GM15510 (cell line): Measurements from ENCODE around the gene CMTM4.

Experiments
- POLR2A ChIP-seq: IDR thresholded peaks from 3 replicates; pipeline ENCODE4 v1.6.1; 2011; ENCODE audit warnings: borderline replicate concordance; ENCODE audit not compliant: insufficient read length; ENCODE audit errors: extremely low read depth

Gene CMTM4

DNA sequence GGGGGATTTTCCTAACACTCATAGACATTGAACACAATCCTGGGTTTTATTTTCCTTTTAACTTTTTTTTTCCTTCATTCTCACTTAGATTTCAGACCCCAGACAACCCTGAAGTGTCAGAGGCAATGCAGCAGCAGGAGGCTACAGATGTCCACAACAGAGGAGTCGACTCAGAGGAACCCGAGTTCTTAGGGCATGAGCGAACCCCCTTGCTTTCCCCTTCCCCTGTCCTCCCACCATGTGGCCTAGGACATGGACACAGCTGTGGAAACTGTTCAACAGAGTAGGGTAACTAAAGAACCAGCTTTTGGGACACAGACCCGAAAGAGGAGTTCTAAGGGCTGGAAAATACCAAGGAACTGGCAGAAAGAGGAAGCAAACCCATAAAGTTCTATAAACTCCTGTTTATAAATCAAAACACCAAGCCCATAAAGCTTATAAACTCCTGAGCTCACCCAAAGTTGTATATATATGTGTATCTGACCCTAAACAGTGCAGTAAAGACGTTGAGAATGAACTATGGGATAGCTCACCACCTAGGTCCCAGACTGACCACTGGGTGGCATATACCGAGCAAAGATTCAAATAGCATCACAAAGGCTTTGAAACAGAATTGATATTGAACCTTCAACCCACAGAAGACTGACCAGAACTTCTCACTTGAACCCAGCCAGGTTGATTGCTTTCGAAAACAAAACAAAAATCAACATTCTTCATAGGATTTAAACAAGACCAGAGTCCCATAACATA is 33.9 kb downstream of the CMTM4 start:
- TF ChIP-seq POLR2A: no peak

DNA sequence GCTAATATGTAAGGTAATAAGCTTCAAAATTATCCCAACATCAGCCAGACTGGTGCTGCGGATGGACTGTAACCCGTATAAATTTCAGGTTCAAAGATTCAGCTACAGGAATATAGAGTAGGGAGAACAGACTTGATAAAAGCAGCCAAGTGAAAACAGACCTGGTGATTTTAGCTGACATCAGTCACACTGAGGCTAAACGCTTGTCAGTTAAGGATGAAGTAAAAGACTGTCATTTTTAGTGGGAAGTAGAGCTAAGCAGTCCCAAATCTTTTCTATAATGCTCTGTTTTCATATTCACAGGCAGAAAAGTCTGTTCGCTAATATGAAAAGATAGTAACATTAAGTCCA is 35.4 kb downstream of the CMTM4 start:
- no peak for TF ChIP-seq POLR2A

DNA sequence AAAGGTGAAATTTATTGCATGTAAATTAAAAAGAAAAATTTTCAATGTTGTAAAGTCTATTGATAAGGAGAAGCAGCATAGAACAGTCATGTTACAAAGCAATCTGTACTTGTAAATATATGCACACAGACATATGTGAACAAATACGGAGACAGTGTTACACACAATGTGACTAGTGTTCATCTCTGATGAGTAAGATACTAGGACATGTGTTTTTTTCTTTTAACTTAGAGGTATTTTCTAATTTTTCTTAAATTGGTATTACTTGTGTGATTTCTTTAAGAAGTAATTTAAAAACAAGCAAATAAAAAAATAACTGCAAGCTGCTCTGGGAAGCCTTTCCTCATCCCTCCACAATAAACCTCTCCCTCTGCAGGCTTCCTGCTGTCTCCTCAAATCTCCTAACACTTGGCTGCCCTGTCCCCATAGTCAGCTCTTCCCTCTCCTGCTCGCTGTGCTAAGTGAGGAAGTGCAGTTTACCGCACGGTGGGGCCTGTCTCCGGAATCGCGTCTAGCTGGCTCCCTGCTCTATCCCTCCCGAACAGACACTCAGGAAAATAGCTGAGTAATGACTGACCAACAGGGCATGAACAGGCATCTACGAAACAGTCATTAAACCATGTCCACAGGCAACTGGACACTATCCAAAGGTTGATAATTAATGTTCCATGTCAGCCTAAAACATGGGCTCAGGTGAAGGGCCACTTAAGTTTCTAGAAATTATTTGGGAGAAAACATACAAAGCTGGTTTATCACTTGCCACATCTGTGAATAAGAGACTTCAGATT is 35.9 kb downstream of the CMTM4 start:
- no peak for TF ChIP-seq POLR2A

DNA sequence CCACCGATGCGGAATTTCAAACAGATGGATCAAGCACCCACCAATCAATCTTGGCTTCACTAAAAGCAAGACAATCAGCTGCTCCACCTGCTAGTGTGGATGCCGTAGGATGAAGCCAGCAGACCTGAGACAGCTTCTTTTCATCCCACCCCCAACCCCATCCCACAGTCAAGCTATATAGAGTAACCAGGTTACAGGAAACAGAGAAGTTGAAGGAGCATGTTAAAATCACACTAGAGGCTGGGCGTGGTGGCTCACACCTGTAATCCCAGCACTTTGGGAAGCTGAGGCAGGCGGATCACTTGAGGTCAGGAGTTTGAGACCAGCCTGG is 37.7 kb downstream of the CMTM4 start:
- TF ChIP-seq POLR2A: no peak

DNA sequence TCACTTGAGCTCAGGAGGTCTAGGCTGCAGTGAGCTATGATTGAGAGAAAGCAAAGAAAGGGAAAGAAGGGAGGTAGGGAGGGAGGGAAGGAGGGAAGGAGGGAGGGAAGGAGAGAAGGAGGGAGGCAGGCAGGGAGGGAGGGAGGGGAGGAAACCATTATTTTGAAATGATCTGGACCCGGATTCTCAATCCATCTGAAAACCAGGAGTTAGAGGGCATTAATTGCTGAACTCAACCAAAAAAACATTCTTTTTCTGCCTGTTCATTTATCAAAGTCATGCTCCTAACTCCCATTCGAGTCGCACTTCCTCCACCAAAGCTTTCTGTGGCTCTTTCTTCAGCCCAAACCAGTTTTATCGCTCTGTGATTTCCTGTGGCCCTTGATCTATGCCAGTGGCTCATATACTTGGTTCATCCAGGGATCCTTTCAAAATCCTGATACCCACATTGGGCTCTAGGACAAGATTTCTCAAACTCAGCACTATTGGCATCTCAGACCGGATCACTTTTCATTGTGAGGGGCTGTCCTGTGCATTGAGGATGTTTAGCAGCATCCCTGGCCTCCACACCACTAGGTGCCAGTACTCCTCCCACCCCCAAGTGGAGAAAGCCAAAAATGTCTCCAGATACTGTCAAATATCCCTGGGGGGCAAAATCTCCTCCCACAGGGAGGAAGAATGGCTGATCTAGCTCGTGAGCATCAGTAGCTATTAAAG is 38.2 kb downstream of the CMTM4 start:
- no peak for TF ChIP-seq POLR2A

DNA sequence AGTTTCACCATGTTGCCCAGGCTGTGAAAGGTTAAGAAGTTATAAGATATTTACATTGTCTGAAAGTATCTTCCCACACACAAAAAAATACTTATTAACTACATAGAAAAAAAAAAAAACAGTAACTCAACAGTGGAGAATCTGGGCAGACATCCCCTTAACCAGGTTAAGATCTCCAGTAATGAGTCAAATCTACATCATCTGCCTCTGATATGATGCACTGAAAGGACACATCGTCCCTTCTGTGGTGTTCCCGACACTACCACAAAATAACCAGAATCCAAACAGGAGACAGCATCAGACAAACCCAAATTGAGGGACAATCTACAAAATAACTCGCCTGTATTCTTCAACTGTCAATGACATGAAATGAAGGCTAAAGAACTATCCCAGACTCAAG is 40.0 kb downstream of the CMTM4 start:
- TF ChIP-seq POLR2A: no peak

DNA sequence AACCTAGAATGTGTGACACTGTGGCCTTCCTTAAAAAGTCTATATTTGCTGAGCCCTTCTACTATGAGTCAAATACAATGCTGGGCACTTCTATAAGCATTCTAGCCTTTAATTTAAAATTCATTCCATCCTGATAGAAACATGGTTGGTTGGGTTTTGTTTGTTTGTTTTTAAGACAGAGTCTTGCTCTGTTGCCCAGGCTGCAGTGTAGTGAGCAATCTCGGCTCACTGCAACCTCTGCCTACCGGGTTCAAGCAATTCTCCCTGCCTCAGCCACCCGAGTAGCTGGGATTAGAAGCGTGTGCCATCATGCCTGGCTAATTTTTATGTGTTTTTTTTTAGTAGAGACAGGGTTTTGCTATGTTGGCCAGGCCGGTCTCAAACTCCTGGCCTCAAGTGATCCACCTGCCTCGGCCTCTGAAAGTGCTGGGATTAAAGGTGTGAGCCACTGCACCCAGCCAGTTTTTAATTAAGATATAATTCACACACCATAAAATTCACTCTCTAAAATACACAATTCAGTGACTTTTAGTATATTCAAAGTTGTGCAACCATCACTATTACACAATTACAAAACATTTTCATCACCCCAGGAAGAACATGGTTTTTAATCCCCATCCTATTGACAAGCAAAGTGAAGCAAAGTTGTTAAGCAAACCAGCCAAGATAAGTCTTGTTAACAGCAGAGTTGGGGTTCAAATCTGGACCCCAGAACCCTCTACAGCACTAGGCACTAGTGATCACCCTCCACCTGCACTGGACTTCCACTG is 42.8 kb downstream of the CMTM4 start:
- no peak for TF ChIP-seq POLR2A

DNA sequence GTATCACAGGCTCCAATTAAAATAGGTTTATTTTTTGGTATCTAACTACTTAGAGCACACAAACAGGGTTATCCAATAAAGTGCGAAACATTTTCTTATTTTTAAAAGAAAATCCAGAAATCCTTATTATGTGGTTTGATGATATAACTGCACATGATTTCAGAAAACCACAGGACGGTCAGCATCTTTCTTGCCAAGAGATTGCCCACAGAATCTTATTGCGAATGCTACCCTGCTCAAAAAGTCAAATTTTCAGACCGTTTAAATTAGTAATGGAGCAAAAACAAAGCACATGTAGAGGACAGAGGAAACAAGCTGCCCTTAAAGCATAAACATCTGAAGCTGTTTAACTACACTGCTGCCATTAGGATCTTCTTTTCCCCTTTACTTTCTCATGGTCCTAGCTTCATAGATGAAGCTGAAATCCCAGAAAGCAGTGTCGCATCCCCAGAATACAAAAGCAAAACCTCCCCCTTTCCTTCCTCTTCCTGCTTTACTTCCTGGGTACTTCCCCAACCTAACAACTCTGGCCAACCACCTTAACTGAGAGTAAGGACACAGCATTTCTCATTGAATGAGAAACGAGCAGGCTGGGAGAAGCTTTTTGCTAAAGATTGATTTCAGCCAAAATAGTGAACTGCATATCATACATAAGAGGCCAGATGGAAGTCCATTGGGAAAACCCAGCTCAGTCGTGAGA is 43.7 kb downstream of the CMTM4 start:
- no peak for TF ChIP-seq POLR2A

DNA sequence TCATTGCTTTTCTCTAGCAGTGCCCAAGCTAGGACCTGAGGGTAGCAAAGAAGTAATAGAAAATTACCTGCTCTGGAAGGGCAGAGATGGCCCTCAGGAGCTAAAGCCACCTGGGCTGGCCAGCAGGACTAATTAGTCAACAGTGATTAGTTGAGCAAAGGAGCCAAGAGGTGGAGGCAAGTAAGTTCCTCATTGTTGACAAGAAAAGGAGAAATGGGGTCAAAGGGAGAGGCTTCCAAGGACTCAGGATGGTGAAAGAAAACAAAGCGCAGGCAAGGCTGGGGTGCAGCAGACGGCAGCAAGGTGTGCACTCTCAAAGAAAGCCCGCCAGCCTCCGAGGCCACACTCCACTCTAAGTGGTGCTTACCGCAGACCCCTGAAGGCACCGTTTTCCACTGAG is 44.6 kb downstream of the CMTM4 start:
- no peak for TF ChIP-seq POLR2A

DNA sequence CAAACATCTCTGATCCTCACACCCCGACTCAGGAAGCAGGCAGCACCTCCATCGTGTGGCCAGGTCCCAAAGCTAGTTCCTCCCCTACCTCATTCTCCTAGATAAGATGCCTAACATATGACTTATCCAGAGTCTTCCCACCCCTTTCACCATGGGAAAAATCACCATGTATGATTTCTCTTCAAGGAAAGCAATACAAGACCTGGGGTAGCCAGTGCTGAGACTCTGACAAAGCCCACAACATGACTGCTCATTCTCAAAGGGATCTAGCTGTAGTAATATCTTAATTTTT is 45.1 kb downstream of the CMTM4 start:
- TF ChIP-seq POLR2A: no peak

DNA sequence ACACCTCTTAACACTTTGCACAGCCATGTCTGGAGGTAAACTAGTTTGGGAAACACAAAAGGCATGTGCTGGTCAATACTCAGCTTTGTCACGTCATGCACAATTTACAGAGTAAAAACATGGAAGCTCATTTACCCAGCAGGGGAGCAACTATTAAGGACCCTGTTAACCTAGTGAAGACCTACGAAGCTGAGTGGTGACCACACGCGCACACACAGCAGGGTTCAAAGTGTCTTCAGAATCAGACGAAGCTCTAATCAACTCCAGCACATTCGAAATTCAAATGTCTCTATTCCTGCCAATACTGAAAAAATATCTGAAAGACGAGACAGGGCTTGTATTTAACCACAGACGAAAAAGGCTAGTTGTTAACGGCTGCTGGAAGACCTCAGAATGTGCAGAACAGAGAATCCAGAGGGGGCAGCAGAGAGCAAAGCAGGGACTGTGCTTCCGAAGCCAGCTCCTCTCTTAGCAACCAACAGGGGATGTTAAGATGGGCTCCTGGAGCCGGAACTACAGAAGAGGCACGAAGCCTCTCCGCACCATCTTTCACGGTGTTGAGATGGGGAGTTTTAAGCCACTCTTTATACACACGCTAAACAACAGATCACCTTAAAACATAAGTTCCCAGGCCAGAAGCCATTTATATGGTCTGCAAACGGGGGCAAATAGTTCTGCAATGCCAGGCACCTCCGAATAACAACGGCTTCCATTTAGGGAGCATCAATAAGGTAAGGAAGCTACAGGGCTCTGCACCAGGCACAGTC is 45.7 kb downstream of the CMTM4 start:
- TF ChIP-seq POLR2A: no peak

DNA sequence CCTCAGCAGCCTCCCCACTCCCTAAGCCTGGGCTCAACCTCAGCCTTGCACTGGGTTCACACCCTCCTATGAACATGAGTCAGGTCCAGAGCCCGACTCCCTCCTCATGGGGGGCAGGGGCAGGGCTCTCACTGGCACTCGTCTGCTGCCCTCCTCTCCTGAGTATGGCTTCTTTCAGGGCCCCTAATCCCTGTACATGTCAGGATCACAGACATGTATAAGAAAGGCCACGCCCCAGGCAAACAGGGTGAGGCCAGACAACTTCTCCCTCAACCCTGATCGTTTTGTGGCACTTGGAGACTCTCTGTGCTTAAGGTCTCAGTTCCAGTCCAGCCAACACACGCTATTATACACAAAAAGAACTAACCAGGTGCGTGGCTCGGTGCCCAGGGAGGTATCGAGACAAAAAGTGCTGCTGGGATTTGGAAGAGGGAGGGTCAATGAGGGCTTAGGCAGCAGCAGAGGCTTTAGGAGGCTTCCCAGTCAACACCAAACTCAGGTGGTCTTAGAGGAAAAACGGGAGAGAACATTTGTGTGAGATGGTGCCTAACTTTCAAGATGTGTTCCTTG is 46.8 kb downstream of the CMTM4 start:
- no peak for TF ChIP-seq POLR2A

DNA sequence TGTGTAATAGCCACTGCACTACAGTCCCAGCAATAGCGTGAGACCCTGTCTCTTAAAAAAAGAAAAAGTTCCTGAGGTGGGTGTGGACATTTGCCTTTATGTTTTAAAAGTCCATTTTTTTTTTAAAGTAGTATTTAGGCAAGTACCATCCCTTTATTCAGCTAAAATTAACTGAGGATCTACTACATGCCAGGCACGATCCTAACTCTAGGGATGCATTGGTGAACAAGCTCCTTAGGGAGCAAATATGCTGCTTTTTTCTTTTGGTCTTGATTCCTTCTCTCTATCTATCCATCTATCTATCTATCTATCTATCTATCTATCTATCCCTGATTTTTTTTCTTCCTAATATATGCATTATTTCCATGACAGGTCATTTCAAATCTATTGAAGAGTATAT is 47.4 kb downstream of the CMTM4 start:
- no peak for TF ChIP-seq POLR2A

DNA sequence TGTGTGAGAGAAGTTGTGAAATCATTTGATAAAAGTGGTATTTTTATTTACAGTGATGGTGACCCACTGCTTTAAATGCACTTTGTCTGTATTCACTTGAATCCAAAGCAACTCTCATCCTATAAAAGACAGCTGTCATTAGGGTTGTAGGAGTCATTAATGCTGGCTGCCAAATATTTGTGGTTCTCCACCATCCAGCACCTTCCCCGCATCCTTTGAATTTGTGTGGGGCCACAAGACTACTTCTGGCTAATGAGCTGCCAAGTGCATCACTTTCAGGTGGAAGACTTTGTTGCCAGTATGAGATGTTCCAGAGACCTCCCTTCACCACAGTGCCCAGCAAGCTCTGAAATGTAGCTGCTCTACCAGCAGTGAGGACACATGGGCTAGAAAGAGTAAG is 48.7 kb downstream of the CMTM4 start:
- no peak for TF ChIP-seq POLR2A
